Vagina (tissue), 2 donors: ENCODE data around the gene ASH1L. TPM values are rescaled to one million over a fixed set of nuclear protein-coding genes. Genes with fewer than 3 reads are reported as not detected.
"Not testable (repeated sequence)": the region's sequence is repeated elsewhere in the genome, so short reads cannot be mapped to it uniquely, and the experiment has no call there.

ENCODE experiments used
- DNase-seq, 2 donors: peaks; one replicate each; pipeline ENCODE4 v3.0.0-alpha.2; 2017; ENCODE audit errors: extremely low spot score in 2 of 2
- H3K27ac ChIP-seq: fragments of 200-600 bp; sonication (generic); one replicate; pipeline ENCODE4 v1.5.1; 2019
- H3K27me3 ChIP-seq: fragments of 200-600 bp; sonication (generic); one replicate; pipeline ENCODE4 v1.5.1; 2019
- H3K36me3 ChIP-seq, 2 donors: fragments of 200-600 bp; sonication (generic); one replicate each; pipeline ENCODE4 v1.5.1; 2017 to 2019
- H3K4me1 ChIP-seq: fragments of 200-600 bp; sonication (generic); one replicate; pipeline ENCODE4 v1.5.1; 2019
- H3K4me3 ChIP-seq, 2 donors: fragments of 200-600 bp; sonication (generic); 1 replicate in 1 of 2; 2 replicates in 1 of 2; pipeline ENCODE4 v1.5.1; 2016 to 2019
- H3K9me3 ChIP-seq: fragments of 200-600 bp; sonication (generic); one replicate; pipeline ENCODE4 v1.5.1; 2019
- CTCF ChIP-seq, 3 experiments: fragments of 450-650 bp in 2 of 3; fragments of 200-600 bp in 1 of 3; sonication (generic) in 1 of 3; IDR thresholded peaks; one replicate each; pipeline ENCODE4 v1.5.1; 2017 to 2019; ENCODE audit warnings: antibody characterized with exemption in 3 of 3, mild to moderate bottlenecking in 2 of 3, moderate library complexity in 2 of 3
- POLR2A ChIP-seq, 2 donors: fragments of 450-650 bp; IDR thresholded peaks; one replicate each; pipeline ENCODE4 v1.6.1; 2017; ENCODE audit warnings: antibody characterized with exemption in 2 of 2, mild to moderate bottlenecking in 2 of 2, moderate library complexity in 2 of 2
- POLR2AphosphoS5 ChIP-seq, 2 donors: sonication (generic); formaldehyde crosslinking; IDR thresholded peaks; one replicate each; pipeline ENCODE4 v1.9.0; 2017; ENCODE audit warnings: antibody characterized with exemption in 2 of 2, mild to moderate bottlenecking in 2 of 2, low read depth in 1 of 2; ENCODE audit not compliant: insufficient read depth in 1 of 2
- intact Hi-C: fragments of 100-400 bp; cut with DNase I; formaldehyde crosslinking; loops from one replicate; pipeline ENCODE4 v1.15.1; 2023
- total RNA-seq: library from RNA; depleted of rRNA; stranded (reverse); fragments of >200 nt; gene quantifications from one replicate; pipeline ENCODE4 v1.2.3, GENCODE V29; 2016

ASH1L gene
- total RNA-seq, 1 donor from 2014 or later: 74.9 TPM

GRCh38 chr1:155487541-155487940, 75.1 kb downstream of the ASH1L start:
- Histone ChIP-seq H3K36me3 (no peaks in the 10 kb centered on the region), H3K4me1 (peaks cover 13% of the 10 kb centered on the region), H3K27me3 (no peaks in the 10 kb centered on the region), H3K27ac (no peak overlapping the region), H3K4me3 (no peak overlapping the region), H3K9me3 (no peaks in the 10 kb centered on the region)
- TF ChIP-seq CTCF (IDR thresholded peaks at IDR 0.05) (no peak), POLR2A (IDR thresholded peaks at IDR 0.05) (no peak), POLR2AphosphoS5 (IDR thresholded peaks at IDR 0.05; ENCODE audit: insufficient read depth in 1 of 2, low read depth in 1 of 2) (no peak)
- no peak for DNase-seq
- intact Hi-C loops: no loop called here

- H3K4me3 ChIP-seq, H3K4me1 ChIP-seq, H3K27me3 ChIP-seq, DNase-seq, H3K27ac ChIP-seq, H3K9me3 ChIP-seq, intact Hi-C loops, H3K36me3 ChIP-seq: not testable (repeated sequence)
These were observed 75.7 kb downstream of the ASH1L start for GRCh38 chr1:155486952-155487351.

- Histone ChIP-seq H3K27me3 (no peaks in the 10 kb centered on the region), H3K4me3 (no peak overlapping the region), H3K27ac (no peak overlapping the region), H3K36me3 (peaks cover 0 to 5% of the 10 kb centered on the region in 2 donors), H3K9me3 (no peaks in the 10 kb centered on the region), H3K4me1 (peaks cover 9% of the 10 kb centered on the region)
- no peak for DNase-seq
- TF ChIP-seq CTCF (IDR thresholded peaks at IDR 0.05) (no peak), POLR2A (IDR thresholded peaks at IDR 0.05) (no peak), POLR2AphosphoS5 (IDR thresholded peaks at IDR 0.05; ENCODE audit: insufficient read depth in 1 of 2, low read depth in 1 of 2) (no peak)
- intact Hi-C loops: no loop called here
These were observed 76.7 kb downstream of the ASH1L start for GRCh38 chr1:155485945-155486344.

GRCh38 chr1:155485222-155485621, 77.4 kb downstream of the ASH1L start:
- H3K27ac ChIP-seq: no peak overlapping the region
- no peak for TF ChIP-seq POLR2AphosphoS5 (IDR thresholded peaks at IDR 0.05; ENCODE audit: insufficient read depth in 1 of 2, low read depth in 1 of 2)
- no peak for TF ChIP-seq CTCF (IDR thresholded peaks at IDR 0.05)
- TF ChIP-seq POLR2A (IDR thresholded peaks at IDR 0.05): no peak
- H3K36me3 ChIP-seq: peaks cover 0 to 9% of the 10 kb centered on the region in 2 donors
- H3K4me3 ChIP-seq: no peak overlapping the region
- no peaks in the 10 kb centered on the region for H3K9me3 ChIP-seq
- H3K27me3 ChIP-seq: no peaks in the 10 kb centered on the region
- intact Hi-C loops: no loop called here
- no peak for DNase-seq
- peaks cover 9% of the 10 kb centered on the region for H3K4me1 ChIP-seq

DNA sequence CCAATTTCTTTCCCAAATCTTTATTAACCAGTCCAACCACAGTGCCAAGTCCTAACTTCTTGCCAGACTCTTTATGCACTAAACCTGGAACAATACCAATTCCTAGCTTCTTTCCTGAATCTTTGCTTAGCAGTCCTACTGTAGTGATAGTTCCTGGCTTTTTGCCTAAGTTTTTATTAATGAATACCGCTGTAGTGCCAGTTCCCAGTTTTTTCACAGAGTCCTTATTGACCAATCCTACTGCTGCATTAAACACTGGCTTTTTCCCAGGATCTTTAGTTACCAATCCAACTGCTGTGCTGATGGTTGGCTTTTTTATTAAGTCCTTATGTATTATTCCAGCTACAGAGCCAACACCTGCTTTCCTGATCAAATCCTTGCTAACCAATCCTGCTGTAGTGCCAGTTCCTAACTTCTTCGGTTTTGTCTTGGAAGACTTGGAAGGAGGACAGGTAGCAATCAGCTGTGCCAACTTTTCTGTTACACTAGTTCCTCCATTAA, 80.8 kb downstream of the ASH1L start:
- Histone ChIP-seq H3K27ac (no peak overlapping the region), H3K4me3 (no peak overlapping the region), H3K4me1 (peaks cover 2% of the 10 kb centered on the region), H3K9me3 (no peaks in the 10 kb centered on the region), H3K36me3 (peaks cover 0 to 11% of the 10 kb centered on the region in 2 donors), H3K27me3 (no peaks in the 10 kb centered on the region)
- DNase-seq: no peak
- intact Hi-C loops: no loop called here
- TF ChIP-seq CTCF (IDR thresholded peaks at IDR 0.05): no peak
- TF ChIP-seq POLR2A (IDR thresholded peaks at IDR 0.05): no peak
- no peak for TF ChIP-seq POLR2AphosphoS5 (IDR thresholded peaks at IDR 0.05; ENCODE audit: insufficient read depth in 1 of 2, low read depth in 1 of 2)
